GM21390 (cell line): ENCODE results near the gene GSKIP.
"Not testable (repeated sequence)": the region's sequence is repeated elsewhere in the genome, so short reads cannot be mapped to it uniquely, and the experiment has no call there.

Experiments used
- ATAC-seq: cut with Tn5 transposase; IDR thresholded peaks from one replicate; pipeline ENCODE4 v1.9.1; 2021; ENCODE audit not compliant: unreplicated experiment

Gene GSKIP, protein sequence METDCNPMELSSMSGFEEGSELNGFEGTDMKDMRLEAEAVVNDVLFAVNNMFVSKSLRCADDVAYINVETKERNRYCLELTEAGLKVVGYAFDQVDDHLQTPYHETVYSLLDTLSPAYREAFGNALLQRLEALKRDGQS

DNA sequence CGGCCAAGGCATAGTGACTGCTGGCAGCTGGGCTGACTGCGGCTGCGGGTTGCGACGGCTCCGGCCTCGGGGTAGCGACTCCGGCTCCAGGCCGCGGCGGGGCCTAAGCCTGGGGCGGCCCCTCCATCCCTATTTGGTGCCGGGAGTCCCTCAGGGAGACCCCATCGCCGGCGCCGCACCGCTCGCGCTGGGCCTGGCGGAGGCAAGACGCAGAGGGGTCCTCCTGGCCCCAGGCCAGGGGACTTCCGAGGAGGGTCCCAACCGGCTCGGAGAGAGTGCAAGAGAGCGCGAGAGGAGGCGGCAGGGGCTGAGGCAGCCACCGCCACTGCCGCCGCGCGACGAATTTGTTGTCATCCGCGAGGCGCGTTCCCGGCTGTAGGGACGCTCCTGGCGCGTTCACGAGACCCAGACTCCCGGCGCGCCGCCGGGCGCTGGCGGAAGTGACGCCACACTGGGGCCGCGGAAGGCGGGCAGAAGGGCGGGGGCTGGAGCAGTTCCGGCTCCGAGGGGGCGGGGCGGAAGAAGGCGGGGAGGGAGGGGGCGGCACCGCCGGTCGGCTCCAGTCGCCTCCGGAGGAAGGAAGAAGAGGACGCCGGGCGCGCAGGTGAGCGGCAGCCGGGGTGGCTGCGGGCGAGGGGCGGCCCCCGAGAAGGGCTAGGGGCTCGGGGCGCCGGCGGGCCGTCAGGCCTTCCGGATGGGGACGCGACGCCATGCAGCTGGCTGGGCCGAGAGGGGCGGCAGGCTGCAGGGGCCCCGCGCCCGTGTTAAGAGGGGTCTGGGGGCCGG, at the start of gene GSKIP, which contains the start of gene ATG2B:
GSKIP (plus strand) TSS at position 562 of the 786 bp plus-strand sequence. CDS start 18,722 bp downstream, outside the sequence.
ATG2B (minus strand) TSS at position 377 of the 786 bp plus-strand sequence; CDS start at position 12, 365 bp downstream.
- peak; percentile 63 for ATAC-seq

DNA sequence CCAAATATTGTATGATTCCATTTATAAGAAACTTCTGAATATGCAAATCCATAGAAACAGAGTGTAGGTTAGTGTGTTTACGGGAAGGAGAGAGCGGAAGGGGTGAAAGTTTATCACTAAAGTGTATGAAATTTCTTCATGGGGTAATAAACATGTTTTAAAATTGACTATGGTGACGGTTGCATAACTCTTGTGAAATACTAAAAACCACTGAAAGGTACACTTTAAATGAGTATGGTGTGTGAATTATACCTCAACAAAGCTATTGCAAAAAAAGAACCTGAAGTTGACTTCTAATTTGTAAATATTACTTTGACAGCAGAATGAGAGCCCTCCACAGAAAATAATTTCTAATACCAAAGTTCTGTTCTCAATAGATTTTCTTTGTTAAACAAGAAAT, 47.2 kb upstream of the GSKIP start:
- no peak for ATAC-seq

DNA sequence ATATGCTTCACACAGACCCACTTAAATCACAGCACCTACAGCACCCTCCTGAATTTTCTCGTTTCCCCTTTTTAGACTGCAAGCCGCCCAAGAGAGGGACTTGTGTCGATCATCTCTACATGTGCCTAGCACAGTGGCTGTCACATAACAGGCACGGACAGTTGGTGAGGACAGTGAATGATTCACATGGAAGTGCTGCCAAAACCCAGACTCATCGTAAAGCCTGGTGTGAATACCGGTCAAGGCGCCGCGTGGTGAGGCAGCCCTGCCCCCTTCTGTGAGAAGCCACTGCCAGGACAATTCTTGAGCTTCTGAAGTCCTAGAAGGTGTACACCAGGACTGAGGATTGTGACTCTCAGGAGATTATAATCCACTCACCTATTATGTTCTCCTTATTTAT, 44.5 kb upstream of the GSKIP start:
- ATAC-seq = no peak

DNA sequence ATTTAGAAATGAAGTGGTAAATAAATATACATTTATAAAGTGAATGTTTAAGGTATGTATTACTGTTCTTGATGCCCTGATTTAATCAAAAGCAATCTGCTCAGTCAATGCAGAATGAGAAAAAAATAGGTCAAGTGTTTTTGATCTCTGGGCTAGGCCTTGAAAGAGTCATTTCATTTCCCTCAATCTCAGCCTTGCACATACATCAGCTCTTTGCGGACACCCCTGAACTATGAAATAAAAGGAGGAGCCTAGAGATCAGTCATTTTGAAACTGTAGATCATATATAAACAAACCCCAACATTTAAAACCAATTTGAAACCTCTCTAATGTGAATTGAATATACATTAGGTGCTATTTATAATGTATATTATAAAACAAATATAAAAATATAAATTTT, 42.7 kb upstream of the GSKIP start:
- ATAC-seq = no peak

DNA sequence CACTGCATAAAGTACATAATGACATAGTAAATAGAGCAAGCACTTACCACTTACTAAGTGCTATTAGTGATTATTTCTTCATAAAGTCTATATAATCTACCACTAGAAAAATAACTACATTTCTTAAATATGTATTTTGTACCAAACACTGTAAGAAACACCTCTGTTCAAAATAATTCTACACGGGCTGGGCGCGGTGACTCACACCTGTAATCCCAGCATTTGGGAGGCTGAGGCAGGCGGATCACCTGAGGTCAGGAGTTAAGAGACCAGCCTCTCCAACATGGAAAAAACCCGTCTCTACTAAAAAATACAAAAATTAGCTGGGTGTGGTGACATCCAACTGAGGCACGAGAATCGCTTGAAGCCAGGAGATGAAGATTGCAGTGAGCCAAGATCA, 39.1 kb upstream of the GSKIP start:
- no peak for ATAC-seq

DNA sequence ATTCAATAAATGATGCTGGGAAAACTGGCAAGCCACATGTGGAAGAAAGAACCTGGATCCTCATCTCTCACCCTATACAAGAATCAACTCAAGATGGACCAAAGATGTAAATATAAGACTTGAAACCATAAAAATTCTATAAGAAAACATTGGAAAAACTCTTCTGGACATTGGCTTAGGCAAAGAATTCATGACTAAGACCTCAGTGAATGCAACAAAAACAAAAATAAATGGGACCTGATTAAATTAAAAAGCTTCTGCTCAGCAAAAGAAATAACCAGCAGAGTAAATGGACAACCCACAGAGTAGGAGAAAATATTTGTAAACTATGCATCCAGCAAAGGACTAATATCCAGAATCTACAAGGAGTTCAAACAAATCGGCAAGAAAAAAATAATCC, 24.8 kb upstream of the GSKIP start:
- ATAC-seq = no peak

DNA sequence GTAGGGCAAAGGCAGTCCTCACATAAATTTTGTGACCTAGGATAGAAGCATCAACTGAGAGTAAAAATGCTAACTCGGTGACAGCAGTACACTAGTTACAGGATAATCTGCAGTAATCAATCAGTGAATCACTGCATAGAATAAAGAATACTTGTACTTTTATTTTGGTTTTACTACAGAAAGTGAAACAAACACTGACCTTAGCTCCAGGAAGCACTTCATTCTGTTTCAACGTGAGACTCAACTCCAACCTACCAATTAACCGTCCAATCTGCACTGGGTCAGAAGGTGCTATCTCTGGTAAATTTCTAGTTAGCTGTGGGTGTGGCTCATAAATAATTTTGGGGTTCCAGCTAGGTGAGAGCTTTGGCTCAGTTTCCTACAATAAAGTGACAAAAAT, 22.0 kb upstream of the GSKIP start:
- ATAC-seq = no peak

DNA sequence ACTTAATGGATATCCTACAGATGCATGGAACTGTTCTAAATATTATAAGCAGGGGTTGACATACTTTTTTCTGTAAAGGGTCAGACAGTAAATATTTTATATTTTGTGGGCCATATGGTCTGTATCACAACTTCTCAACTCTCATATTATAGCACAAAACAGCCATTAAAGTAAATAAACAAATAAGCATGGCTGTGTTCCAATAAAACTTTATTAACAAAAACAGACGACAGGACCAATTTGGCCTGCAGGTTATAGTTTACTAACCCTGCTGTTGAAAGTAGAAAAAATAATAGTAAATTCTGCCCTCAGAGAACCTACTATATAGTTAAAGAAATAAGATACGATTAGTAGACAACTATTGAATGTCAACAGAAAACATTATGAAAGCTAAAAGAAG, 17.7 kb upstream of the GSKIP start:
- no peak for ATAC-seq

DNA sequence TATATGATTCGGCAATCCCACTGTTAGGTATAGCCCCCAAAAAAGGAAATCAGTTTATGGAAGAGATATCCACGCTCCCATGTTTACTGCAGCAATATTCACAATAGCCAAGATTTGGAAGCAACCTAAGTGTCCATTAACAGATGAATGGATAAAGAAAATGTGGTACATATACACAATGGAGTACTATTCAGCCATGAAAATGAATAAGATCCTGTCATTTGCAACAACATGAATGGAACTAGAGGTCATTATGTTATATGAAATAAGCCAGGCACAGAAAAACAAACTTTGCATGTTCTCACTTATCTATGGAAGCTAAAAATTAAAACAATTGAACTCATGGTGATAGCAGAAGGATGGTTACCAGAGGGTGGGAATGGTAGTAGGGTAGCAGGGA, 15.4 kb upstream of the GSKIP start:
- ATAC-seq = not testable (repeated sequence)

DNA sequence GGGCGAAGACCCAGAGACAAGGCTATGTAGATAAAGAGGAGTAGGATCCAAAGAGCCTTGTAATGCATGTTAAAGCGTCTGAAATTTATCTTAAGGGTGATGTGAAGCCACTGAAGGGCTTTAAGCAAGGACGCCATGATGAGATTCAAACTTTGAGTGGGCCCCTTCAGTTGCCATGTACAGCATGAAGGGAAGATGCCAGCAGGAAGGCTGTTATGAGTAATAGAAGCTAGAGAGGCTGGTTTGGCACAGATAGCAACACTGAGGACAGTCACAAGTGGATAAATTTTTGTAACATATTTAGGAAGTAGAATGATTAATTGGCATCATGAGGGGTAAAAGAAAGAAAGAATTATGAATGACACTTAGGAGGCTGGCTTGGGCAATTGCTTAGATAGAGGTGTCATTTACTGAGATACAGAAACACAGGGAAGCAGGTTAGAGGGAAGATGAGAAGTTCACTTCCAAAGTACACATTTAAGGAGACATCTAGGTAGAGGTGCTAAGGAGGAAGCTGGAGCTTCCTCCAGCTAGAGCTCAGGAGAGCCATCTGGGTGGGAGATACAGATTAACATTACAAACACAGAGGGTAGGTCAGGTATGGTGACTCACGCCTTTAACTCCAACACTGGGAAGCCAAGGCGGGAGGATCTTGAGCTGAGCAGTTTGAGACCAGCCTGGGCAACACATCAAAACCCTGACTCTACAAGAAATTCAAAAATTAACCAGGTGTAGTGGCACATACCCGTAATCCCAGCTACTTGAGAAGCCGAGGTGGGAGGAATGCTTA, 13.8 kb upstream of the GSKIP start:
- no peak for ATAC-seq

DNA sequence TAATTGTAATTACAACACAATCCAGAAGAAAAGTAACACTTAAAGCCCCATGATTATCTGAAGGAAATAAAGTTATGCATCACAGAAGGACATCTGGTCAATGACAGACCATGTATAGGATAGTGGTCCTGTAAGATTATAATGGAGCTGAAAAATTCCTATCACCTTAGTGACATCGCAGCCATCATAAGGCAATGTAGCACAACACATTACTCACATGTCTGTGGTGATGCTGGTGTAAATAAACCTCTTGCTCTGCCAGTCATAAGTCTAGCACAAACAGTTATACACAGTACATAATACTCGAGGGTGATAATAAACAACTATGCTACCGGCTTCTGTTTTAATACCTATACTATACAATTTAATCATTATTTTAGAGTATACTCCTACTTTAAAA, 11.3 kb upstream of the GSKIP start:
- ATAC-seq = no peak

DNA sequence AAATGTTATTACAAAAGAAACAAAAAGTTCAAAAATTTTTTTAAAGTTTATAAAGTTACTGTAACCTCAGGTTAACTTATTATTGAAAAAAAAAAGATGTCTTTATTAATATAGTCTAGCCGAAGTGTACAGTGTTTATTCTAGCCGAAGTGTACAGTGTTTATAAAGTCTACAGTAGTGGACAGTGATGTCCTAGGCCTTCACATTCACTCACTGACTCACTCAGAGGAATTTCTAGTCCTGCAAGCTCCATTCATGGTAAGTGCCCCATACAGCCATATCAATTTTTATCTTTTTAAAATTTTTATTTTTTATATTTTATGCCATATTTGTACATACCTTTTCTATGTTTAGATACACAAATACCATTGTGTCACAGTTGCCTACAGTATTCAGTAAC, 10.6 kb upstream of the GSKIP start:
- no peak for ATAC-seq

DNA sequence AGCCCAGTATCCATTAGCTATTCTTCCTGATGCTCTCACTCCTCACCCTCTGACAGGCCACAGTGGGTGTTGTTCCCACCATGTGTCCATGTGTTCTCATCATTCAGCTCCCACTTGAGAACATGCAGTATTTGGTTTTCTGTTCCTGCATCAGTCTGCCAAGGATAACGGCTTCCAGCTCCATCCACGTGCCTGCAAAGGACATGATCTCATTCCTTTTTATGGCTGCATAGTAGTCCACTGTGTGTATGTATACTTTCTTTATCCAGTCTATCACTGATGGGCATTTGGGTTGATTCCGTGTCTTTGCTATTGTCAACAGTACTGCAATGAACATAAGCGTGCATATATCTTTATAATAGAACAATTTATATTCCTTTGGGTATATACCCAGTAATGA, 9.1 kb upstream of the GSKIP start:
- ATAC-seq = no peak

DNA sequence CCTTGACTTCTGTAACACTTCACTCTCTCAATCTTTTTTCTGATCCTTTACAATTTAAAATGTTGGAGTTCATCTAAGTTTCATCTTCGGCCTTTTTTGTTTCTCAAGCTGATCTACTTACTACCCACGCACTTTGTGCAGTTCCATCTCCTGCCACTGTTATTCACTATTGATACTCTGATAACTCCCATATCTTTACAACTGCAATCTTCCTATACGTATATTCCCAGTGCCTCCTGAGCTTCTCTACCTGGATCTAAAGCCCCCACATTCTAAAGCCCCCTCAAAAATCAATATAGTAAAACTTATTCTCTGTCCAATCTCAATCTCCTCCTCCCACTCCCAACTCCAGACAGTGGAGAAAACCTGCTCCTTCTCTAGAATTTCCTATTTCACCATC, 6.1 kb upstream of the GSKIP start:
- ATAC-seq = no peak

DNA sequence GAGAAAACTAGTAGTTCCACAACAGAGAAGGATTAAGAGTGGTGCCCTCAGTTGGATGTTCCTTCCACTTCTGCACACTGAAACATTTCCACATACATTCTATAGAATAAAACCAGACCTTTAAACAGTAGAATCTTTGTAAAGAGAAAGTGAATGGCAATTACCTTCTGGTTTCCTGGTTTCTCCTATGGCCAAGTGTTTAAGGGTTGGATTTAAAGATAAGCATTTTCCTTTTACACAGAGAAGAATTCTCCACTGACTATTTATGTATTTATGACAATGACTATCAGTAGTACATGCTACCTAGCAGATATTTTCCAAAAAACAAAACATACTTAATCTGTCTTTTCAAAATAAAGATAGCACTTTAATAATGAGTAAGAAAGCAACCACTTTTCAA, 3.4 kb upstream of the GSKIP start:
- ATAC-seq = no peak

DNA sequence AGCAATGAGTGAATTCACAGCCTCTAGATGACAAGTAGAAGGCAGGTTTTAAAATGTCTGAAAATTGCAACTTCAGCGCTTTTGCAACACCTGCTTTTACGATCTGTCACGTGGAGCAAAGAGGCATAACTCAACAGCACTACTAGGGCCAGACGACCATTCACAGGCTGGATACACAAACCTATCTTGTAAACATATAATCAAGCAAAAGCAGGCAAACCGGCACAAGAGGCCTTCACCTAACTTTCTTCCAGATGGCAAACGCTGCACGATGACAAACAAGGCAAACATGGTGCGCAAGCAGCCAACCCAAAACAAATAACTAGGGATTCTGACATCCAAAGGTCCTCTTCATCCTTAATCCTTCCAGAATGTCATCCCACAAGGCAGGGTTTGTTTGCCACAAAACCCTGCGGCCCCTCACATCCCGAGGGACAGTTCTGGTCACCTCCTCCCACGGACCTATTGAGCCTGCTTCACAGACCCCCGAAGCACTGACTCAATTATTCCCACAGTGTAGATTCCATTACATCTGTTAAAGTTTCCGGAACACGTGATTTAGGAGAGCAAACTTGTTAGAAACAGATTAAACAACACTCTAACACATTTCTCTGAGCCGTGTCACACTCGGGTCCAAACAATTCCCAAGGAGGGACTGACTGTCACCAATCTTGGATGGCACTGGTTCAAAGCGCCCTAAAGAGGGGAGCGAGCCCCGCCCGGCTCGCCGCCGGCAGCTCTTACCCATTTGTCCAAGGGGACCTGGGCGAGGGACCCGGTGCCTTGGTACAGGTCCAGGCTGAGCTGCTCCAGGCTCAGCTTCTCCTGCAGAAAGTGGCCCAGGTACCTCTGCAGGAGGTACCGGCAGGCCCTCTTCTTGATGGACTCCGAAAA, 1.0 kb upstream of the GSKIP start:
- peak; percentile 13 for ATAC-seq

DNA sequence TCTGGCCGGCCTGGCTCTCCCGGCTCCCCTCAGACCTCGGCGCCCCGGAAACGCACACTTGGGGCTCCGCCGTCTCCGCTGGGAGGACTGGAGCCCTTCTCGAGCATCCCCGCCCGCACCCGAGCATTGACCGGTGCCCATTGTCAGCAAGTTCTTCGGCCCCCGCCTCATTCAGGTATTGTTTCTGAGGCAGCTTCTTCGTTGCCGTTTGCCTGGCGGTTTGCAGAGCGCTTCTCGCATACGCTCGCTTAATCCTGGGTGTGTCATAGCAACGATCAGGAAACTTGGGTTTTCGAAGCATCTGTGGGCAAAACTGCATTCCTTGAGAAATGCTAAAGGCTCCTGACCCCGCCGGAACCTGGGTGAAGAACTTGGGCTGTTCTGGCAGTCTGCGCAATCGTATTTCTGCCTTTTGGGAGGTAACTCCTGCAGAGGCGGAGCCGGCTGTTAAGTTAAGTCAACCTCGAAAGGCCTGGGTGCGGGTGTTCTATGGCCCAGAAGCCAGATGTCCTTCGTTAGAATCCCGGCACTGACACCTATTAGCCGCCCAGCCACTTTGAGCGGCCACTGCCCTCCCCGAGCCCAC, 518 bp downstream of the GSKIP start:
- peak; percentile 33 for ATAC-seq

DNA sequence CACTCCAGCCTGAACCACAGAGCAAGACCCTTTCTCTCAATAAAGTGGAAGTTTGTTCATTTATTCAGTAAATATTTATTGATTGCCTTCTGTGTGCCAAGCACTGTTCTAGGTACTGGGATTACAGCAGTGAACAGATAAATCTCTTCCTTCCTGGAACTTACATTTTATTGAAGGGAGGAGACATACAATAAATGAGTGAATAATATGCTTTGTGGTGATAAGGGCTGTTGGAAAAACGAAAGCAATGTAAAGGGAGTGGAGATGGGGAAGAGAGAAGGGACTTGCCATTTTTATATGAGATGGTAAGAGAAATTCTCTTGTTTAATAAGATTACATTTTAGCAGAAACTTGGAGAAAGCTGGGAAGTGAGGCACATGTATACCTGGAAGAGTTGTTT, 1.6 kb downstream of the GSKIP start:
- ATAC-seq = no peak

DNA sequence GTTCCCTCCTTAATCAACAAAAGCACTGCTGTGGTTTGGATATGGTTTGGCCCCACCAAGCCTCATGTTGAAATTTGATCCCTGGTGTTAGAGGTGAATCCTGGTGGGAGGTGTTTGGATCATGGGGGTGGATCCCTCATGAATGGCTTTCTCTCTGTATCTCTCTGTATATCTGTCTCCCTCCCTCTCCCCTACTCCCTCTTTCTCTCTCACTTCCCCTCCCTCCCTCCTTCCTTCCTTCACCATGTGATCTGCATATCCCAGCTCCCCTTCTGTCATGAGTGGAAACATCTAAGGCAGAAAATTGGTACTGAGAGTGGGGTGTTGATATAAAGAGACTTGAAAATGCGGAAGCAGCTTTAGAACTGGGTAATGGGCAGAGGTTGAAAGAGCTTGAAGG, 5.2 kb downstream of the GSKIP start:
- no peak for ATAC-seq

DNA sequence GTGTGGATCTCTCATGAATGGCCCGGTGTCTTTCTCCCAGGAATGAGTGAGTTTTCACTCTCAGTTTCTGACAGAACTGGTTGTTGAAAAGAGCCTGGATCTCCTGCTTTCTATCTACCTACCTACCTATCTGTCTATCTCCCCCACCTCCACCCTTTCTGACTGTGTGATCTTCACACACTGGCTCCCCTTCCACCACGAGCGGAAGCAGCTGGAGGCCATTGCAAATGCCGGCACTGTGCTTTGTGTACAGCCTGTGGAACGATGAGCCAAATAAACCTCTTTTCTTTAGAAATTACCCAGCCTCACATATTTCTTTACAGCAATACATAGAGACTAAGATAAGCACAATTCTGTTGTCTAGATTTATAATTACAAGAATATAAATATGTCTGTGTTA, 7.2 kb downstream of the GSKIP start:
- ATAC-seq = no peak

DNA sequence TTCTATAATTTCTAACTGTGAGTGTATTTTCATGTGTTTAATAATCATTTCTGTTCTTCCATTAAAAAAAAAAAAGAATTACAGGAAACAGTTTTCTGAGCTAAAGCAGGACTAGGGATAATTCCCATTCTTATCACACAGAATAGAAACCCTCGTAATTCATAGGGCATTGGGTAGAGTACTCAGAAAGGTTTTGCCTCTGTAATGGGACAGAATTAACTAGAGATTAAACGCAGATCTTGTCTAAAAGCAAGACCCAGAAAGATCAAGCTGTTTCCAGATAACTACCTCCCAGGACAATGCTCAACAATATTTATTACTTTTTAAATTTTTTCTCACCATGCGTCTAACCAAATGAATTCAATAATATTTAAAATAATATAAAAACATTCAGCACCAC, 10.2 kb downstream of the GSKIP start:
- ATAC-seq = no peak
